ENCODE data around the gene PTPN3.

PTPN3 gene

GRCh38 chr9:109411798-109412352, 86.2 kb downstream of the PTPN3 start:
- no peak overlapping the region for H3K27ac ChIP-seq
- CTCF ChIA-PET: interaction anchor here (0.6 to 1.6 kb wide), 14 partner anchors 12 to 1152 kb away, joined by 3 to 8 read pairs (median 3); no protein-coding TSS in a partner anchor
- DNase-seq (ENCODE audit: low spot score): peak; percentile 28
- POLR2A ChIA-PET (ENCODE audit: low non-redundant PET): no interaction called here
- TF ChIP-seq, protein P1, sequence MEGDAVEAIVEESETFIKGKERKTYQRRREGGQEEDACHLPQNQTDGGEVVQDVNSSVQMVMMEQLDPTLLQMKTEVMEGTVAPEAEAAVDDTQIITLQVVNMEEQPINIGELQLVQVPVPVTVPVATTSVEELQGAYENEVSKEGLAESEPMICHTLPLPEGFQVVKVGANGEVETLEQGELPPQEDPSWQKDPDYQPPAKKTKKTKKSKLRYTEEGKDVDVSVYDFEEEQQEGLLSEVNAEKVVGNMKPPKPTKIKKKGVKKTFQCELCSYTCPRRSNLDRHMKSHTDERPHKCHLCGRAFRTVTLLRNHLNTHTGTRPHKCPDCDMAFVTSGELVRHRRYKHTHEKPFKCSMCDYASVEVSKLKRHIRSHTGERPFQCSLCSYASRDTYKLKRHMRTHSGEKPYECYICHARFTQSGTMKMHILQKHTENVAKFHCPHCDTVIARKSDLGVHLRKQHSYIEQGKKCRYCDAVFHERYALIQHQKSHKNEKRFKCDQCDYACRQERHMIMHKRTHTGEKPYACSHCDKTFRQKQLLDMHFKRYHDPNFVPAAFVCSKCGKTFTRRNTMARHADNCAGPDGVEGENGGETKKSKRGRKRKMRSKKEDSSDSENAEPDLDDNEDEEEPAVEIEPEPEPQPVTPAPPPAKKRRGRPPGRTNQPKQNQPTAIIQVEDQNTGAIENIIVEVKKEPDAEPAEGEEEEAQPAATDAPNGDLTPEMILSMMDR (conservative IDR thresholded peaks at IDR 0.05; ENCODE audit: low read depth): peak; percentile 76

DNA sequence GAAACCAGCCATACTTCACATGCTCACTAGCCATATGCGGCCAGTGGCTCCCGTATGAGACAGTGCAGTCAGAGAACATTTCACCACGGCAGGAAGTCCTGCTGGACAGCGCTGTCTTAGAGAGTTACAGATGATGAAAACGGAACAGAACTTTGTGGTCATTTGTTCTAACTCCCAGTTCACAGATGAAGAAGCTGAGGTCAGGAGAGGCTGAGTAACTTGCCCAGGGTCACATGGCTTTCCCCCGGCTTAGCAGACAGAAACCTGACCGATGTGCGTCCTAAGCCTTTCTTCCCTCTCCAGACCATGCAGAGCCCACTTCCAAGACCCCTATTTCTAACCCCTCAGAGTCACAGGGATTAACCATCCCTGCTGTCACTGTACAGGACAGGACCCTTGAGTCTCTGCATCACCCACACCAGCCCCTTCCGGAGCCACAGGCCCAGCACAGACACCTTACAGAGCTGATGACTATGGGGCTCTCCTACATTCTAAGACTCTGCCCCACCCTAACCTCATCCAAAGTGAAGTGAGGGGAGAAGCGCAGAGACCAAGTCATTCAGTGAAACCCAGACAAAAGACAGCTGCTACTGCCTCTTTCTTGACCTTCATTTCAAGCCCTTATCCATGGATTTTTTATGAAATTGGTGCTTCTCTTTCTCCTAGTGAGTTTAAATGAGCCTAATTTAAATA, 86.9 kb downstream of the PTPN3 start:
- TF ChIP-seq, protein P1 (conservative IDR thresholded peaks at IDR 0.05; ENCODE audit: low read depth): no peak
- DNase-seq (ENCODE audit: low spot score): no peak
- ChIA-PET CTCF (interaction anchor here (0.6 to 1.8 kb wide), 9 partner anchors 10 to 464 kb away, joined by 3 to 6 read pairs (median 3); no protein-coding TSS in a partner anchor), POLR2A (ENCODE audit: low non-redundant PET) (no interaction called here)
- no peak overlapping the region for H3K27ac ChIP-seq

DNA sequence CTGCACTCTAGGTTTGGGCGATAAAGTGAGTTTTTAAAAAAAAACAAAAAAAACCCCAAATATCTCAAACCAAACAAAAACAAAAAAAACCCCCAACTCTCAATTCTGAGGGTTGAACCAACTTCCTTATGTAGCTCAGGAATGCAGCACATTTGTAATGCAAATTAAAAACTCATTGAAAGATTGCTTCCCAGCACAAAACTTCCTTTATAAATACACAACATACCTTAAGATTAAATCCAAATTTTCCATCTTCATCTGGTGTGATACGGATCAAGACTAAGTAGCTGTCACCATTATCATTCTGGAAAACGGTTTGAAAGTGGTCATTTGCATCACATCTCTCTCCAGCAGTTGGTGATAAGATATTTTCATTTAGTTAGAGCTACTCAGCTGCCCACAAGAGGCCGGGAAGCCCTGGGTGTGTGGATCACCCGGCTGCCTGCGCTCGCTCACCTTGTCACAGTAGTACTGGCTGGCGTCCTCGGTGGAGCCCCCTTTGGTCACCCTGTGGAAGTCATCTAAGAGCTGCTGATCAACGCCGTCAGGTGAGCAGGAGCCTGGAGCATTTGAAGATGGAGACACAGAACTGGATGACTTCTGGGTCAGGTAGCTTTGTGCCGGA, 88.2 kb downstream of the PTPN3 start:
- no peak overlapping the region for H3K27ac ChIP-seq
- DNase-seq (ENCODE audit: low spot score): no peak
- POLR2A ChIA-PET (ENCODE audit: low non-redundant PET): no interaction called here
- TF ChIP-seq, protein P1 (conservative IDR thresholded peaks at IDR 0.05; ENCODE audit: low read depth): 0 out of 2 replicates have a peak, but pooled peaks have one; percentile 12
- CTCF ChIA-PET: interaction anchor here (0.7 to 1.8 kb wide), 8 partner anchors 8 to 1808 kb away, joined by 3 to 6 read pairs (median 4); no protein-coding TSS in a partner anchor

DNA sequence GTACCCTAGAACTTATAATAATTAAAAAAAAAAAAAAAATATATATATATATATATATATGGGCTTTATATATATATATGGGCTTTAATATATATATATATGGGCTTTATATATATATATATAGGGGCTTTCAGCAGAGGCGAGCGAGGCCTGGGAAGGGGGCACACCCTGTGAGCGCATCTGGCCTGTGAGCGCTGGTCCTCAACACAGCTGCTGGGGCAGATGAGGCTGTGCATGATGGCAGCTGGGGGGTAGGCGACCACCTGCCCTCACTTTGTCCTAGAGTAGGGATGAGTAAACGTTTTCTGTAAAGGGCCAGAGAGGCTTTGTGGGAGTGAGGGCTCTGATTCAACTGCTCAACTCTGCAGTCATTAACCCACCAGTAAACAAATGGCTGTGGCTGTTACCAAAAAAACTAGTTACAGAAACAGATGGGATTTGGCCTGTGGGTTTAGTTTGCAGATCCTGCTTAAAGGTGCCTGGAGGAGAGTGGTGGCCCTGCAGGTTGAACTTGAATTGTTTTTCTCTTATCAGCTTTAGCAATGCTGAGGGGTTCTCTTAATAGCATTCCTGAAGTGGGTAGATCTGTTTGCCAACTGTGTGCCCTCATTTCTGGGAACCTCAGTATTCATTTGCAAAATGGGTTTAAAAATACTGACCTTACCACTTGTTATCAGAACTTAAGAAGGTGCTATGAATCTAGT, 89.2 kb downstream of the PTPN3 start:
- CTCF ChIA-PET: interaction anchor here (0.7 to 1.8 kb wide), 5 partner anchors 7 to 60 kb away, joined by 3 to 6 read pairs (median 4); no protein-coding TSS in a partner anchor
- DNase-seq (ENCODE audit: low spot score): no peak
- TF ChIP-seq, protein P1 (conservative IDR thresholded peaks at IDR 0.05; ENCODE audit: low read depth): no peak
- POLR2A ChIA-PET (ENCODE audit: low non-redundant PET): no interaction called here
- no peak overlapping the region for H3K27ac ChIP-seq

DNA sequence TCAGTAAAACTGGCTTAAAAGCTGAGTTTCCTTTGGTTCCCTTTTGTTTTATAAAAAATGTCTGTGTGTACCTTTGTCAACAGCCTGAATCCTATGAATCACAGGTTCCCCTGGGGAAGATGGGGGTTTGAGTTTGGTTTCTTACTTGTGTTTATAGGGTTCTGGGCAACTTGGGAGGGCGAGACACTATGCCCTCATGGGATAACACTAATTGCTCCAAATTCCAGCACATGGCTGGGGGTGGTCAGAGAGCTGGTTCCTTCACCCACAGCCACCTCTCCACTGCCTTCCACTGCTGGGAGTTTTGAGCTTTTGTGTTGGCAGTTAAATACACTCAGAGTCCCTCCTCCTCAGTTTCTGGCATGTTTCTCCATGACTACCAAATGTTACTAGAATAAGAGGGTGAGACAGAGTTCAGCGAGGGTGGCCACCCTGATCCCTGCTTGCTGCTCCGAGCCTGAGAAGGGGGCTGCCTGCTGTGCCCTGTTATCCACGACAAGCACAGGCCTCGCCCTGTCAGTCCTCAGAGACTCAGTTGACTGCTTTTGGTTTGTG, 94.3 kb downstream of the PTPN3 start:
- no peak for DNase-seq (ENCODE audit: low spot score)
- CTCF ChIA-PET: interaction anchor here (0.7 to 2.1 kb wide), 4 partner anchors 58 to 393 kb away, joined by 3 to 6 read pairs (median 4); no protein-coding TSS in a partner anchor
- H3K27ac ChIP-seq: no peak overlapping the region
- POLR2A ChIA-PET (ENCODE audit: low non-redundant PET): no interaction called here
- TF ChIP-seq, protein P1 (conservative IDR thresholded peaks at IDR 0.05; ENCODE audit: low read depth): no peak

DNA sequence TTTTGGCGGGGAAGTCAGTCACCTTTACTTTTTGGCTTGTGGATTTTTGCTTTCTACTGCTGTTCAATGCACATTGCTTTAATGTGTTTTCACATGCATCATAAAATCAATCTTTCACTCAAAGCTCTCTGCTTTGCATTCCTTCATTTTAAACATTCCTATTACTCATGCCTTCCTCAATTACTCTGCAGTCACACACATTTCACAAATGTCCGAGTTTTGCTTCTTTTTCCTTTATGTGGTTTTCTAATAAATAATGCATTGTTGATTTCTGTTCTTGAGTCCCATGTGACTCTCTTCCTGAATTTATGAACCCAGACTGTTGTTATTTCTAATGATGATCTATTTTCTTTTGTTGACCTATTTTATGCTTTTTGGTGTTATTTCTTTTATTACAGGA, 95.0 kb downstream of the PTPN3 start:
- POLR2A ChIA-PET (ENCODE audit: low non-redundant PET): no interaction called here
- no peak for DNase-seq (ENCODE audit: low spot score)
- no peak overlapping the region for H3K27ac ChIP-seq
- TF ChIP-seq, protein P1 (conservative IDR thresholded peaks at IDR 0.05; ENCODE audit: low read depth): no peak
- CTCF ChIA-PET: interaction anchor here (0.6 kb wide), 1 partner anchor 60 kb away, joined by 3 read pairs; no protein-coding TSS in a partner anchor

All from RWPE1 (cell line).